Karpas-422 (cell line): ENCODE results near the gene SACS. TPM values are rescaled to one million over a fixed set of nuclear protein-coding genes. Genes with fewer than 3 reads are reported as not detected.

Experiments used
- DNase-seq: peaks from one replicate; pipeline ENCODE4 v3.0.0-alpha.2; 2015
- H2AFZ ChIP-seq: fragments of 200-600 bp; sonication (generic); 2 replicates; pipeline ENCODE4 v1.6.1; 2014; ENCODE audit warnings: antibody characterized with exemption, low read length, mixed read lengths
- H3K27ac ChIP-seq: fragments of 200-600 bp; sonication (generic); 2 replicates; pipeline ENCODE4 v1.5.1; 2014; ENCODE audit warnings: mild to moderate bottlenecking, low read length, moderate library complexity
- H3K27me3 ChIP-seq: fragments of 200-600 bp; sonication (generic); 2 replicates; pipeline ENCODE4 v1.6.1; 2014; ENCODE audit warnings: low read length, mixed read lengths
- H3K36me3 ChIP-seq: fragments of 200-600 bp; sonication (generic); 2 replicates; pipeline ENCODE4 v1.6.1; 2014; ENCODE audit warnings: low read length, mixed read lengths; ENCODE audit not compliant: insufficient read depth
- H3K4me1 ChIP-seq: fragments of 200-600 bp; sonication (generic); 2 replicates; pipeline ENCODE4 v1.6.1; 2014; ENCODE audit warnings: mild to moderate bottlenecking, low read length, mixed read lengths
- H3K4me2 ChIP-seq: fragments of 200-600 bp; sonication (generic); 2 replicates; pipeline ENCODE4 v1.6.1; 2014; ENCODE audit warnings: low read length, low read depth, mild to moderate bottlenecking; ENCODE audit not compliant: poor library complexity, severe bottlenecking
- H3K4me3 ChIP-seq: fragments of 200-600 bp; sonication (generic); 2 replicates; pipeline ENCODE4 v1.5.1; 2014; ENCODE audit warnings: mild to moderate bottlenecking, antibody characterized with exemption, low read length, mixed read lengths
- H3K79me2 ChIP-seq: fragments of 200-600 bp; sonication (generic); 2 replicates; pipeline ENCODE4 v1.6.1; 2014; ENCODE audit warnings: mild to moderate bottlenecking, low read length, mixed read lengths
- H3K9ac ChIP-seq: fragments of 200-600 bp; sonication (generic); 2 replicates; pipeline ENCODE4 v1.6.0; 2014; ENCODE audit warnings: low read length
- H3K9me2 ChIP-seq: fragments of 200-600 bp; sonication (generic), shearing (Covaris generic); replicated peaks from 2 replicates; pipeline ENCODE4 v1.6.0; 2014; ENCODE audit warnings: mild to moderate bottlenecking, low read length, moderate library complexity; ENCODE audit not compliant: insufficient read depth
- H3K9me3 ChIP-seq: fragments of 300-700, 200-600 bp; sonication (generic); 2 replicates; pipeline ENCODE4 v1.6.1; 2014; ENCODE audit warnings: low read length, mixed read lengths
- H4K20me1 ChIP-seq: fragments of 200-600 bp; sonication (generic); 2 replicates; pipeline ENCODE4 v1.6.1; 2014; ENCODE audit warnings: mild to moderate bottlenecking, antibody characterized with exemption, low read length, low read depth; ENCODE audit not compliant: insufficient read depth
- total RNA-seq: library from RNA; depleted of rRNA; stranded (reverse); fragments of >200 nt; shearing (Covaris generic); gene quantifications from 2 replicates; pipeline ENCODE4 v1.2.3, GENCODE V29; 2014; ENCODE audit warnings: low replicate concordance

The SACS gene
- total RNA-seq, 1 experiment from 2014 or later: 37.5 TPM

DNA sequence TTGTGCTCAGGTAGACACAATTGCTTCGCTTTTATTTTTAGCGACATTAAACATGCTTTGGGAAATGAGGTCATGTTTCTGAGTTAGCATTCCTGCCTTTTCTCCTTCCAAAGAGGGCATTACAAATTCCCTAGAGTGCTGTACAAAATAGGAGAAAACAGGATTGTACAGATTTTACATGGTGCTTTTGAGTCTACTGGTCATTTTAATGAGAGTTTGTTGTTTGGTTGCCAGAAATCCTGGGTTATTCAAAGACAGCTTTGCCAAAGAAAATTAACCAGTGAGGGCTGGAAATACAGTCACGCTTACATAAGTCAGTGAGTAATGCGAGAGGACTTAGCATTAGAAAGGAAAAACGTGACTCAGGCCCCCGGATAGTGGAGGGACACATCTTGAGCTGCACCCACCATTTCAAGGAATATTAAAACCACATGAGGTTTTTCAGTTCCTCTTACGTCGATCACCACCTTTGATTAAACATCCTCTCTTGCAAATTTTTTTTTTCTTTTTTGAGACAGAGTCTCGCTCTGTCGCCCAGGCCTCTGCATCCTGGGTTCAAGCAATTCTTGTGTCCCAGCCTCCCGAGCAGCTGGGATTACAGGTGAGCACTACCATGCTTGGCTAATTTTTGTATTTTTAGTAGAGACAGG, 55.4 kb downstream of the SACS start:
- DNase-seq: peak; percentile 91
- Histone ChIP-seq H2AFZ (no peak overlapping the region), H3K27ac (no peak overlapping the region), H3K79me2 (peaks cover 18% of the 10 kb centered on the region), H4K20me1 (peaks cover 11% of the 10 kb centered on the region; the same call in 1 of the 2 replicates), H3K9me3 (no peaks in the 10 kb centered on the region), H3K9ac (no peak overlapping the region), H3K4me1 (peaks cover 48% of the 10 kb centered on the region), H3K36me3 (peaks cover 5% of the 10 kb centered on the region; the same call in 1 of the 2 replicates), H3K27me3 (no peaks in the 10 kb centered on the region), H3K9me2 (no peaks in the 10 kb centered on the region), H3K4me2 (peak overlapping the region; percentile 57), H3K4me3 (no peak overlapping the region; the same call in 1 of the 2 replicates)

DNA sequence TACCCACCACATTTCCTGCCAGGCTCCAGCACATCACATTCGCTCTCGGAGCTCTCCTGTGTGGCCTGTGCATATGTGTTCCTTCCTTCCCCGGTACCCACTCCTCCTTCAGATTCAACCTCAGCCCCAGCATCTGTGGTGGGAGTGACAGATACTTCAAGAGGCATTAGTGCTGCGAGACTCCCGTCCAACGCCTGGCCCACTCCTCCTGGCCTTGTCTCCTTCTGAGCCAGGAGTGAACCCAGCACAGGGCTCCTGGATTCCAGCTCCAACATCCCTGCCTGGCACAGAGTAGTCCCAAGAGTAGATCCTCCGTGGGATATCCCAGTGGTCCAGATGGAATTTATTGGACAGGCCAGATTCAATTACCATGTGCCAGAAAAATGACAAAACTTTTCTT, 55.9 kb downstream of the SACS start:
- Histone ChIP-seq H3K36me3 (peaks cover 11% of the 10 kb centered on the region; the same call in 1 of the 2 replicates), H3K27ac (no peak overlapping the region), H3K4me3 (no peak overlapping the region), H3K4me1 (peaks cover 54% of the 10 kb centered on the region), H4K20me1 (peaks cover 16% of the 10 kb centered on the region; the same call in 1 of the 2 replicates), H3K9me2 (no peaks in the 10 kb centered on the region), H3K27me3 (no peaks in the 10 kb centered on the region), H3K9ac (no peak overlapping the region), H3K4me2 (peak overlapping the region; percentile 57), H3K79me2 (peaks cover 24% of the 10 kb centered on the region), H3K9me3 (no peaks in the 10 kb centered on the region), H2AFZ (no peak overlapping the region)
- no peak for DNase-seq

DNA sequence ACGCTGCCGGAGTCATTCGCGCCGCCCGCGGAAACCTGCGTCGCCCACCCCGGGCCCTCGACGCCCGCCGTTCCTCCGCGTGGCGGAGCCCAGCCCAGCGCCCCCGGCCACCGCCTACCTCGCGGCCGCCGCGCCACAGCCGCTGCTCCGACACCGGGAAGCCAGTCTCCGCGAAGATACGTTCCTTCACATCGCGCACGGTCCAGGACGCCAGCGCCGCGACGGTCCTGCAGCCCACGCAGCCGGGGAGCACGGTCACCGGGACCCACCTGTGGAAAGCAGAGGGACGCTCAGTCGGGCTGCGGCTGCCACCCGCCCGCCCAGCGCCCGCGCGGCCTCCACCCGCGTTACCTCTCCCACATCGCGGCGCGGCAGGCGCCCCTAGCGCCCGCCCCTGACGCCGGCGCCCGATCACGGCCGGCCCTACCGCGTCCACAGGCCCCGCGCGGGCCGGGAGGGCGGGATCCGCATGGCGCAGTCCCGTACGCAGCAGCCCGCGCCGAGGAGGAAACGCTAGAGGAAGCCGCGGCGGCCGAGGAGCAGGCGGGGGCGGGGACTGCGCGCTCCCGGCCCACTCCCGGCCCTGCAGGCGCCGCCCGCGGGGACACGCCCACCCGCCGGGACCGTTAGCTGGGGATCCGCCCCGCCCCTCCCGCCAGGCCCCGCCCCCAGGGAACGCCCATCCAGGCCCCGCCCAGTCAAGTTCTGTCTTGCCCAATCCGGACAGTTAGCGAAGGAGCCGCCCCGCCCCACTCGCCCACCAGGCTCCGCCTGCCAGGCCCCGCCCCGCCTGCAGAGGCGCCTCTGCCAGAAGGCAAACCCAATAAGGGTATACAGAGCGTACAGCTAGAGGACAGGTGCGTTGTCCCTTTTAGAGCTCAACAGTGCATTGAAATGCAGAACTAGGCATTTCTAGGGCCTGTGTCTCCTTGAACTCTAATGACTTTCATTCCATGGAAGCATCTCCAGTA, 58.2 kb downstream of the SACS start:
- Histone ChIP-seq H4K20me1 (peaks cover 23% of the 10 kb centered on the region; the same call in 1 of the 2 replicates), H2AFZ (peak overlapping the region; percentile 56; the same call in 1 of the 2 replicates), H3K79me2 (peaks cover 41% of the 10 kb centered on the region), H3K9me3 (no peaks in the 10 kb centered on the region), H3K4me1 (peaks cover 61% of the 10 kb centered on the region), H3K27ac (peak overlapping the region; percentile 50; the same call in 1 of the 2 replicates), H3K4me3 (peak overlapping the region; percentile 86), H3K27me3 (no peaks in the 10 kb centered on the region), H3K9me2 (no peaks in the 10 kb centered on the region), H3K4me2 (peak overlapping the region; percentile 91), H3K9ac (peak overlapping the region; percentile 89), H3K36me3 (peaks cover 32% of the 10 kb centered on the region; the same call in 1 of the 2 replicates)
- peak; percentile 98 for DNase-seq

DNA sequence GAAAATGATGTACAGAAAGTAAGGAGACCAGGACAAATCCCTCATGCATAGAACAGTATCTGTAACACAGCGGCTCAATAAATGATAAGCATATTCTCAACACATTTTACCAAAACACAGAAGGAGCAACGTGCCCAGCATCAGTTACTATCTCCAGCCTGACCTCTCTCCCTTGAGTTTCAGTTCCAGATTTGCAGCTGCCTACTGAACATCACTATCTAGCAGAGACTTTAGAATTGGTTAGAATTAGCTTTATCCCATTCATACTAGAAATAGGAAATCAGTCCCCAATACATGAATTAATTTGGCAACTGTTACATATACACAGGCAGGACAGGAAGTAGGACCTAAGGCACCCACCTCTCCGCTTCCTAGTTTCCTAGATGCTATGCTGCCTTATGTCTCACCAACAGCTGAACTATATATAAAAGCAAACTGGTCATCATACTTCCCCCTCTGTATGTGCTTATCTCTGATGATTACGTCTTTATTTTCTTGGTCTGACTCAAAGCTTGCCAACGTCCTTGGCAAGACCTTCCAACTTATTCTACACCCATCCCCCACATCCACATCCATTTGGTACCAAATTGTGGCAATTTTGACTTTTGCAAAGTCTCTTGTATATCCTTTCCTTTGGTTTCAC, 61.1 kb downstream of the SACS start:
- no peaks in the 10 kb centered on the region for H3K9me3 ChIP-seq
- no peaks in the 10 kb centered on the region for H3K9me2 ChIP-seq
- DNase-seq: no peak
- H3K27me3 ChIP-seq: no peaks in the 10 kb centered on the region
- H4K20me1 ChIP-seq: peaks cover 17% of the 10 kb centered on the region; the same call in 1 of the 2 replicates
- peak overlapping the region; percentile 31 for H3K27ac ChIP-seq
- no peak overlapping the region for H2AFZ ChIP-seq
- peak overlapping the region; percentile 44; the same call in 1 of the 2 replicates for H3K4me3 ChIP-seq
- peak overlapping the region; percentile 48 for H3K4me2 ChIP-seq
- H3K9ac ChIP-seq: peak overlapping the region; percentile 4; the same call in 1 of the 2 replicates
- peaks cover 37% of the 10 kb centered on the region; the same call in 1 of the 2 replicates for H3K36me3 ChIP-seq
- peaks cover 41% of the 10 kb centered on the region for H3K79me2 ChIP-seq
- peaks cover 36% of the 10 kb centered on the region for H3K4me1 ChIP-seq

DNA sequence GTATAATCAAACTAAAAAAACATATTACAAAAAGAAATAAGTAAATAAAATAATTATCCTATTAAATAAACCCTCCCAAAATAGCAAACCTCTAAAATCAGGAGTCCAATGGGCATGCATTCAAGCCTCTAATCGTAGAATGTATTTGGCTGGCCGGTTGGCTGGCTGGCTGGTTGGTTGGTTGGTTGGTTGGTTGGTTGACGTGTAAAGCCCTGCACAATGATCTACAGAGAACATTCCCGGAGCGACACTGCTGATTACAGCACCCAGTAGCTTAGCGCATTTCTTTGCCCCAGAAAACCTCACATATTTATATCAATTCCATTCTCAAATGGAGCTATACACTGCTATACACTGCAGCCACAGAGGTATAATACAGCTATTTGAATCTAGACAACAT, 65.6 kb downstream of the SACS start:
- Histone ChIP-seq H3K4me2 (no peak overlapping the region), H4K20me1 (peaks cover 10% of the 10 kb centered on the region; the same call in 1 of the 2 replicates), H3K9me2 (no peaks in the 10 kb centered on the region), H2AFZ (no peak overlapping the region), H3K9ac (no peak overlapping the region), H3K79me2 (peaks cover 20% of the 10 kb centered on the region), H3K9me3 (no peaks in the 10 kb centered on the region), H3K27ac (no peak overlapping the region), H3K4me1 (peaks cover 10% of the 10 kb centered on the region), H3K27me3 (no peaks in the 10 kb centered on the region), H3K36me3 (peaks cover 65% of the 10 kb centered on the region), H3K4me3 (no peak overlapping the region)
- no peak for DNase-seq

DNA sequence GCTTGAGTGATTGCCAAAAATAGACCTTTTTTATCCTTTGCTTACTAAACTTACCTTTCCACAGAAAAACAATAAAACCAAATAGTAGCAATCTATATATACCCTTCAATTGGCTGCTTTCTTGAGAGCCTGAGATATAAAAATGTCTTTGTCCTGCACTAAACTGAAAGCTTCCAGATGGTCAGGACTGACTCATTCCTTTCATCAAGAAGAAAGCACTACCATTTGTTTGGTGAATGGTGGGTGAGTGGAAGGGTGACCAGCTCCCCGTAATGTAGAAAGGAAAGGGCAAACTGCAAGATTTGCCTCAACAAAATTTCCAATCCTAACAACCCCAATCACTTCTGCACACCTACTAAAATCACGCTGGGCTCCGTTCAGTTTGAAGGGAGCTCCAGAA, 67.8 kb downstream of the SACS start:
- no peaks in the 10 kb centered on the region for H3K4me1 ChIP-seq
- peaks cover 45% of the 10 kb centered on the region for H3K36me3 ChIP-seq

DNA sequence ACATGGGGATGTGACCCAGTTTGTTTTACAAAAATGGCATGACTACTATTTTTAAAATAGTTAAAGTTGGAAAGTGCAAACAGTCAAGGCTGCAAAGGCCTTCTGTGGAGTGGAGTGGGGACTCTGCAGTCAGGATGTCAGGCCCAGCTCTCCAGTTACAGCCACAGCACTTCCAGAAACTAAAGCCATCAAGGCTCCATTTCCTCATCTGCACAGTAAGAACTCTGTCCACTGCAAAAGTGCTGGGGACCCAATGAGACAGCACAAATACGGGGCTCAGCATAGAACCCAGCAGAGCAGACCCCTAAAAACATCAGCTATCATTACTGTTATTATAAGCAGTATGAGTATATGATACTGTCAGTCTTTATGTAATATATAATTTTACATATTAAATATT, 73.6 kb downstream of the SACS start:
- Histone ChIP-seq H3K9me2 (no peaks in the 10 kb centered on the region), H3K4me2 (no peak overlapping the region), H3K9ac (no peak overlapping the region), H3K4me1 (no peaks in the 10 kb centered on the region), H2AFZ (no peak overlapping the region), H3K36me3 (peaks cover 37% of the 10 kb centered on the region), H3K79me2 (no peaks in the 10 kb centered on the region), H3K27ac (no peak overlapping the region), H3K9me3 (no peaks in the 10 kb centered on the region), H3K27me3 (no peaks in the 10 kb centered on the region), H4K20me1 (no peaks in the 10 kb centered on the region), H3K4me3 (no peak overlapping the region)
- DNase-seq: no peak

More for the DNA sequence above, 67.8 kb downstream of the SACS start:
- H3K4me3 ChIP-seq: no peak overlapping the region
- no peaks in the 10 kb centered on the region for H3K27me3 ChIP-seq
- no peaks in the 10 kb centered on the region for H3K79me2 ChIP-seq
- no peak overlapping the region for H2AFZ ChIP-seq
- H3K9me2 ChIP-seq: no peaks in the 10 kb centered on the region
- no peak overlapping the region for H3K4me2 ChIP-seq
- no peak for DNase-seq
- no peaks in the 10 kb centered on the region for H3K9me3 ChIP-seq
- H4K20me1 ChIP-seq: no peaks in the 10 kb centered on the region
- no peak overlapping the region for H3K27ac ChIP-seq
- no peak overlapping the region for H3K9ac ChIP-seq
